T-helper 1 cell (primary cell): ENCODE results near the gene TEX14.
"Not testable (repeated sequence)": the region's sequence is repeated elsewhere in the genome, so short reads cannot be mapped to it uniquely, and the experiment has no call there.

Experiments
- DNase-seq, 5 donors: peaks; one replicate each; pipeline ENCODE4 v3.0.0-alpha.2; 2012 to 2020

Gene TEX14

DNA sequence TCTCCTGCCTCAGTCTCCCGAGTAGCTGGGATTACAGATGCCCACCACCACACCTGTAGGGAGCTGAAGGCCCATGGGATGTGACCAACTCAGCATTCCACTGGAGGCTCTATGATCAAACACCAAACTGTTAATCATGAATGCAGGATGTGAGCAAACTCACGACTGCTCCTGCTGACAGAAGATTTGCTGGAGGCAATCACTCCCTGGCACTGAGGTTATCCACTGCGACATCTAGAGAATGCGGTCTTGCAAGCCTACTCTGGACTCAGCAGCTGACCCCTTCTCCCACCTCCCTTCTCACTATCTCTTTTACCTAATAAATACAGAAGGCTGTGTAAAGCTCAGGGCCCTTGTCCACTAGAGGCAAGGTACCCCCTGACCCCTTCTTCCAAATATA, 4.9 kb downstream of the TEX14 start:
- DNase-seq, result no peak

DNA sequence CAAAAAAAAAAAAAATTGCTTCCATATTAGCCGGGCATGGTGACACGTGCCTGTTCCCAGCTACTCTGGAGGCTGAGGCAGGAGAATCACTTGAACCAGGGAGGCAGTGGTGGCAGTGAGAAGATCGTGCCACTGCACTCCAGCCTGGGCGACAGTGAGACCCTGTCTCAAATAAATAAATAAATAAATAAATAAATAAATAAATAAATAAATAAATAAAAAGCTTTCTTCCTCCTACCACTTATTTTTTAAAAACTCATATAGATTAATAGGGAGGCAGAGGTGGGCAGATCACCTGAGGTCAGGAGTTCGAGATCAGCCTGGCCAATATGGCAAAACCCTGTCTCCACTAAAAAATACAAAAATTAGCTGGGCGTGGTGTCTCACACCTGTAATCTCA, 7.4 kb downstream of the TEX14 start:
- DNase-seq, result not testable (repeated sequence)

DNA sequence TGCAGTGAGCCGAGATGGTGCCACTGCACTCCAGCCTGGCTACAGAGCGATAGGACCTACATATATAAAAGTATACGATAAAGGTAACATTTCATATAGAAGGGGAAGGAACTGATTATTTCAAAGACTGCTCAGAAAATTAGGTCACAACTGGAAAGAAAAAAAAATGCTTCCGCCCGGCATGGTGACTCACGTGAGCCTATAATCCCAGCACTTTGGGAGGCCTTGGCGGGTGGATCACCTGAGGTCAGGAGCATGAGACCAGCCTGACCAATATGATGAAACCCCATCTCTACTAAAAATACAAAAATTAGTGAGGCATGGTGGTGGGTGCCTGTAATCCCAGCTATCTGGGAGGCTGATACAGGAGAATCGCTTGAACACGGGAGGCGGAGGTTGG, 7.8 kb downstream of the TEX14 start:
- DNase-seq, result no peak

DNA sequence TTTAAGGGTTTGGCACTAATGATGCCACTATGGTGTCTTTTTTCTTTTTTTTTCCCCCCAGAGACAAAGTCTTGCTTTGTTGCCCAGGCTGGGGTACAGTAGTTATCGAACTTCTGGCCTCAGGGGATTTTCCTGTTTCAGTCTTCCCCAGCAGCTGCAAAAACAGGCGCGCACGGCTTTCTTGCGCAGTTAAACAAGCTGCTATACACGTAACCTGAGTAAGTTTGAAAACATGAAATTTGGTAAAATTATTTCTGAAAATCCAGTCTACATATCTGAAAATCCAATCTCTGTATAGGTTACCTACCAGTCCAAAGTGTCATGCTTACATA, 11.8 kb downstream of the TEX14 start:
- no peak for DNase-seq

DNA sequence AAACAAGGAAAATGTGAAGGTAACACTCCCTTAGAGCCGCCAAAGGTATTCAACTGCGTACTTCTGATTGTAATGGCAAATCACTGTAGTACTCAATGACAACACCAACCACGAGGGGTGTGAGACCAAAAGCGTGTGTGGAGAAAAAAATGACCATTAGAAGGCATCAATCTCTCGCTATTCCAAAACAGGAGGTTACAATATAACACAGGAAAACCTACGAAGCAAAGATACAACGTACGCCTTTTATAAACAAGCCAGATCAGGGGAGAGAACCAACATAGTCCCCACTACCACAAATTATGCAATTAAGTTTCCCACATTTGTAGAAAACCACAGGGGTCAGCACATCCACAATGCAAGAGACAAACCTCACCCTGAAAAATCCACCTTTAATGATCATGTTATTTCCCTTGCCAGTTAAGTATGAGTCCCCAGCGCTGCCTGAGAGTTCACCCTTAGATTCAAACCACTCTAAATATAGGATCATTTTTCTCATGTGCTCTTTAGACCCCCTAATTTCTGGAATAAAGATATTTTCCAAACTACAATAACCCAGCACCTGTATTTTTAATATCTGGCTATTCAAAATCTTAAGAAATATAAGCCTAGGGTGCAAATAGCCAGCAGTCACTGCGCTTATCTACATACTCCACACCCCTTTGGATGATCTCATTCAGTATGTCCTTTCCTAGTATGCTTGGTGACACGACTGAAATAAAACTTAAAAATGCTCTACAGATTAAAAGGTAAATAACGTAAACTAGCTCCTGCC, 12.4 kb downstream of the TEX14 start:
- no peak for DNase-seq

DNA sequence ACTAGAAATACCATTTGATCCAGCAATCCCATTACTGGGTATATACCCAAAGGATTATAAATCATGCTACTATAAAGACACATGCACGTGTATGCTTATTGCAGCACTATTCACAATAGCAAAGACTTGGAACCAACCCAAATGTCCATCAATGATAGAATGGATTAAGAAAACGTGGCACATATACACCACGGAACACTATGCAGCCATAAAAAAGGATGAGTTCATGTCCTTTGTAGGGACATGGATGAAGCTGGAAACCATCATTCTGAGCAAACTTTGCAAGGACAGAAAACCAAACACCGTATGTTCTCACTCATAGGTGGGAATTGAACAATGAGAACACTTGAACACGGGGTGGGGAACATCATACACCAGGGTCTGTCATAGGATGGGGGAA, 13.6 kb downstream of the TEX14 start:
- not testable (repeated sequence) for DNase-seq

DNA sequence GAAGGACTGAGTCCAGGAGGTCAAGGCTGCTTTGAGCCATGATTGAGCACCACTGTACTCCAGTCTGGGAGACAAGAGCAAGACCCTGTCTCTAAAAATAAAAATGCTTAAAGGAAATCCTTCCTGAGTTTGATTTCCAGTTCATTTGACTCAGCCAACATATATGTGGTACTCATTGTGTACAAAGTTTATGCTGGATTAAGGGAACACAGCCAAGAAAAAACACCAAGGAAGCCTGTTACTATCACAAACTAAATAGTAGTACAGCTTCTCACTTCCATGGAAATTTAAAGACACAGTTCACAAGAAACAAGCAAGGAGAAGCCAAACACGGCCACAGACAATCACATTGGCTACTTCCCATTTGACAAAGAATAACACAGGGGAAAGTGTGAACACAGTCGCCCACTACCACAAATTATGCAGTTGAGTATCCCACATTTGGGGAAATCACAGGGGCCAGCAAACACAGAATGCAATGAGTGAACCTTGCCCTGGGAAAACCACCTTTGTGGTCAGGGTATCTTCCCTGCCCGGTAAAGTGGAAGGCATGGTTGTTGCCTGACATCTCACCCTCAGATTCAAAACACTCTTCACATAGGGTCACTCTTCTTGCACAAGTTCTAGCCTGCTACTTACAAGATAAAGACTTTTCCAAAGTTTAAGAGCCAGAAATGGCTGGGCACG, 14.5 kb downstream of the TEX14 start:
- DNase-seq, result no peak

DNA sequence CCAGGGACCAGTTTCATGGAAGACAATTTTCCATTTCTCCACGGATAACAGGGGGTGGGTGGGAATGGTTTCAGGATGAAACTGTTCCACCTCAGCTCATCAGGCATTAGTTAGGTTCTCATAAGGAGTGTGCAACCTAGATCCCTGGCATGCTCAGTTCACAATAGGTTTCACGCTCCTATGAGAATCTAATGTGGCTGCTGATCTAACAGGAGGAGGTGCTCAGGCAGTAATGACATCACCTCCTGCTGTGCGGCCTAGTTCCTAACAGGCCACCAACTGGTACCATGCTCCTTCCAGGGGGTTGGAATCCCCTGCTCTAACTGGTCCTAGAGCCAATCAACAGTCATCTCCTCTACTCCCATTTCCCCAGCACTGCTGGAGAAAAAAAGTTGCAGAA, 19.9 kb downstream of the TEX14 start:
- no peak for DNase-seq

DNA sequence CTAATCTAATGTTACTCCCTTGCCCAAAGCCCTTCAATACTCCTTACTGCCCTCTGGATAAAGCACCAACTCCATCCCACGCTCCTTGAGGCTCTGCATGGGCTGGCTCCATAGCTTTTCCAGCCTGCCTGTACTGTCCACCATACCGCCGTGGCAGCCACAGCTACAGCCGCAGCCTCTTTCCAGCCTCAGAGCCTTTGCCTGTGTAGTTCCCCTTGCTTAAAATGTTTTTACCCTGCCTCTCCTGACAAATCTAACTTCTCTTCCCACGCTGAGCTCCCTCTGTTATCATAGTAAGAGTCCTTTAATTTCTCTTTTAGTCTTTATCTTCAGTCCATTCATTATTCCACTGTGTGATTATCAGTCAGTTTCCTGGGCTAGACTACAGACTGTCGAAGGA, 22.0 kb downstream of the TEX14 start:
- no peak for DNase-seq

DNA sequence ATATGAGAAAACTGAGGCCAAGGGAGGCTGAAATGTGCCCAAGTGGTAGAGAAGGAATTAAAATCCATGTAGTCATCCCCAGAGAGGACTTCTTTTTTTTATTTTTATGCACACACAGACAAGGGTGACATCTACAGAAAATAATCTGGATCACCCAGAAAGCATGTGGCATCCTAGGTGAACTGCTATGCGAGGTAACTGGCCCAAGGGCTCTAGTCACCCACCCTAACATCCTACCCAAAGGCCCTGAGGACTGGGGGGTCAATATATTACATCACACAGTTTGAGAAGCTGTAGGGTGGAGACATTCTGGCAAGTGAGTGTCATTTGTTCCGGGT, 23.3 kb downstream of the TEX14 start:
- no peak for DNase-seq

DNA sequence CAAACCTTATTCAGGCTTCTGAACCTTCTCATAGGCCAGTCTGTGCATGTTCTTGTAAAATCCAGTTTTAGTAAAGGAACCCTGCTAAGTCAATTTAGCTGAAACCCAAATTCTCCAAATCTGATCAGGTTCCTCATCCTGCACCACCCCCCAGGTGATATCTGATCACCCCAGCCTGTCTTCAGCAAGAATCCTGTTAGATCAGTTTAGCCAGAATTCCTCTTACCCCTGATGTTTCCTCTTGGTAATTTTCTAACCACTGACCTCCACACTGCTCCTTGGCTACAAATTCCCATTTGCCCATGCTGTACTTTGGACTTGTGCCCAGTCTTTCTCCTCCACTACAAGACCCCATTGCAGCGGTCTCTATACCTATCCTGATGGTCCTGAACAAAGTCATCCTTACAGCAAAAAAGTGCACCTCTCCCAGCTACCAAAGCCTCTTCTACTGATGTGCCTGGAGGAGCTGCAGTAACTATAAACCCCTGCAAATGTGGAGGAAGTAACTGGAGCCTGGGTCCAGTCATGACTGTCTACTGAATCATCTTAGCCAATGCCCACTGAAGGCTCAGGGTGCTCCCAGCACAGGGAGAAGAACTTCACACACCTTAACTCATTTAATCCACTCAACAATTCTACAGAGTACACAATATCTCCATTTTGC, 23.8 kb downstream of the TEX14 start:
- DNase-seq, result no peak

DNA sequence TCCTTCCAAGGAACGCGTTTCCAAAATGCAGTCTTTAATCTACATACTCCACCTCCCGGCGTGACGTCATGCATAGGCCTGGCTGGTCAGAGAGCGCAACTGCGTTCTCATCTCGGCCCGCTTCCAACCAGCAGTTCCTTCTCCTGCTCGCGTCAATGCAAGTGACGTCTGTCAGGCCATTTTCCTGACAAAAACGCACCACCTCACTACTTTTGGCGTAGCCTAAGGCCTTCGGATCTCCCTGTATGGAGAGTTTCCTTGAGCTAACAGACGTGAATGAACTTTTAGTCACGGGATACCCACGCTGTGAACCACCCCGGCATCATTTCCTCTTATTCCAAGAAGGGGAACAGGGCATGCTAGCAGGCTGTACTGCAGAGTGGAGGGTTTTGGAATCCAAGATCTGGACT, 25.0 kb downstream of the TEX14 start:
- peak in 4 of 5 donors; percentile 11 to 52 (median 30) for DNase-seq

DNA sequence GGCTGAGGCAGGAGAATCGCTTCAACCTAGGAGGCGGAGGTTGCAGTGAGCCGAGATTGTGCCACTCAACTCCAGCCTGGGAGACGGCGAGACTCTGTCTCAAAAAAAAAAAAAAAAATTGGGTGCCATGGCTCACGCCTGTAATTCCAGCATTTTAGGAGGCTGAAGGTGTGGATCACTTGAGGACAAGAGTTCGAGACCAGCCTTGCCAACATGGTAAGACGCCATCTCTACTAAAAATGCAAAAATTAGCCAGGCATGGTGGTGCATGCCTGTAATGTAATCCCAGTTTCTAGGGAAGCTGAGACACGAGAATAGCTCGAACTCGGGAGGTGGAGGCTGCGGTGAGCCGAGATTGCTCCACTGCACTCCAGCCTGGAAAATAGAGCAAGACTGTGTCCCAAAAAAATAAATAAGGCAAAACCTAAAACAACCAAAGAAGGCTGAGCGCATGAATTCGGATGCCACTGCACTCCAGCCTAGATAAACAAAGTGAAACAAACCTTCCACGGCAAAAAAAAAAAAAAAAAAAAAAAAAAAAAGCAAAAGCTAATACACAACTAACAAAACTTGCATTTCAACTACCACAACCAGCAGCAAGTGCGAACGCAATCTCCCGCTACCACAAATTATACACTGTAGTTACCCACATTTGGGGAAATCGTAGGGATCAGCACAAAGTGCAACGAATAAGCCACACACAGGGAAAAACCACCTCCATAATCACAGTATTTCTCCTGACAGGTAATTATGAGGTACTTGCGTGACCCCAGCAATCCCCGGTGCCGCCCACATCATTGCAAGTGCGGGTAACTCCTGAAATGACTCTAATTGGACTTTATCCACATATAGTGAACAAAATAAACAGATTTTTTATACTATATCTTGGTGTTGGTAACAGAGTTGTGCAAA, 25.6 kb downstream of the TEX14 start:
- DNase-seq, result no peak

DNA sequence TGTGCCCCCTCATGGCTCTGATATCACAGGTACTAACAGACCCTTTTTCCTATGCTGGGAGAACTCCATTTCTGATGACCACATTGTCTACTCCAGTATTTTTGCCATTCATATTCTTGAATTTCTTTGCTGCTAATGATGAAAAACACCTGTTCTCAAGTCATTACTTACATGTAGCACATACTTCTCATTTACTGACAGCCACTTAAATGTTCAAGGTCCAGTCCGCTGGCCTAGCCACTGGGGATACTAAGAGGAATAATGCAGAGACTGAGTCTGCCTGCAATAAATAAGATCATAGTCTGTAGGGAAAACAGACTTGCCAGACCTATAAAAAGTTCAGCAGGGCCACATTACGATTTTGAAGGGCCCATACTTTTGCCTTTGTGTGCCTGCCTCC, 27.5 kb downstream of the TEX14 start:
- no peak for DNase-seq

DNA sequence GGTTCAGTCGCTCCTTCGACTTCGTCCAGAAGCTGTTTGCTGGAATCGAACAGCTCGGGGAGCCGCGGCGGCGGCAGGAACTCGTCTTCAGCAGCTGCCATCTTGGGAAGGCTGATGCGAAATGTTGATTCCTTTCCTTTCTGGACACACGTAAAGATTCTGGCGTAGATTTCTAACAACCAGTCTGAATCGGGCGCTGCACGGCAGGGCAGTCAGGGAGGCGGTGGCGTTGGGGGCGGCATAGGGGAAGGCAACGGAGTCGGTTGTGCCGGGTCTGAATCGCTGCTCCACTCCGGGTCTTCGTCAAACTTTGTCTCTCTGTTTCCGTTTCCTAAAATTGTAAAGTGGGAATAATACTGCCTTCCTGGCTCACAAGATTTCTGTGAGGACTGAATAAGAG, 30.3 kb downstream of the TEX14 start:
- no peak for DNase-seq

DNA sequence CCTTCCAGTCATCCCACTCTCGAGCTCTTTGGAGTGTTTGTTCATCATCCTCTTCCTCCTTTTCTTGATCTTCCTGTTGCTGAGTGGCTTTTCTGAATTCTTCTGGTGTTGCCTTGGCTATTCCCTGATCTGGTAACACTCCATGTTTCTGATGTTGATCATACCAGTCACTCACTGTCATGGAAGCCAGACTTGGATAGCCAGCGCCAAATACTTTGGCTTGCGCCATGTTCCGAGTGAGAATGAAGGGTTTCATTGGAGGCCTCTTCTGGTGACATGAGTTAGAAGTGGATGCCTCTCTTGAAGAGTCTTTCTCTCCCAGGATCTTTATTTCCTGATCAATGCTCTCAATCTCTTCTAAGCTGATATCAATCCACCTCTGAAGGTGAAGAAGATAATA, 31.2 kb downstream of the TEX14 start:
- no peak for DNase-seq

DNA sequence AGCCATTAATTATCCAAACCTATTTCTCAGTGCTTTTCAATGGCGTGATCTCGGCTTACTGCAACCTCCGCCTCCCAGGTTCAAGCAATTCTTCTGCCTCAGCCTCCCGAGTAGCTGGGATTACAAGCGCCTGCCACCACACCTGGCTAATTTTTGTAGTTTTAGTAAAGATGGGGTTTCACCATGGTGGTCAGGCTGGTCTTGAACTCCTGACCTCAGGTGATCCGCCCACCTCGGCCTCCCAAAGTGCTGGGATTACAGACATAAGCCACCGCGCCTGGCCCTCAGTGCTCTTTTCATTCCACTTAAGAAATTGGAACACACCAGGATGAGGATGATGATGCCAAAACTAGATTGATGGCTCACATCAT, 32.1 kb downstream of the TEX14 start:
- not testable (repeated sequence) for DNase-seq

DNA sequence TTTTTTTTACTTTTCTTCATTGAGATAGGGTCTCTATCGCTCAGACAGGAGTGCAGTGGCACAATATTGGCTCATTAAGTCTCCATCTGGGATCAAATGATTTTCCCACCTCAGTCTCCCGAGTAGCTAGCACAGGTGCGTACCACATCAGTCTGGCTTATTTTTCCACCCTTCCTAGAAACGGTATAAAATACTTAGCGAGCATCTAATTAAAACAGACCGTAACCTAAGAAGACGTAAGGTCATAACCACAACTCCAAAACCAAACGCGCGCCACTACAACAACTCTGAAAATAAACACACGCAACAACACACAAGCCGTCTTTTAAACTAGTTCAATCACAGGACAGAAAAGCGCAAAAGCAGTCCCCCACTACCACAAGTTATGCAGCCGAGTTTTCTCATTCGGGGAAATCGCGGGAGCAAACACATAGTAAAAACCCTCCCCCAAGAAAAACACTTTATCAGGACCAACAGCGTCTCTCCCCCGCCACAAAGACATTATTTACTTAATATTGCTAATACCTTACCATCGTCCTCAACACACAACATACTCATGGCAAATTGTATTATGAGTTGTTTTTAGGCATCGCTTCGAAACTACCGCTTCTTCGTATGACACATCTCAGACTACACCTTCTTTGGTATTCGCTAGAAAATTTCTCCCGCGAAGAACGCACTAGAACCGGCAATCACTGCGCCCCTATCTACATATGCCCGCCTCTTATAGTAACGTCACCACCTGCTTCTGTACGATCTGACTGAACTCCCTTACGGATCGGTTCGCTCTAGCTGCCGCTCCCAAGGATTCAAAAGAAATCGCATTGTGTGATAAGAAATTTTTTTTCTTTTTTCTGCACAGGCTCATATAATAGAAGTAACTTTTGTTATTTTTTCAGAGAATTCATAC, 32.8 kb downstream of the TEX14 start:
- DNase-seq, result peak; percentile 38 to 90 (median 61)

DNA sequence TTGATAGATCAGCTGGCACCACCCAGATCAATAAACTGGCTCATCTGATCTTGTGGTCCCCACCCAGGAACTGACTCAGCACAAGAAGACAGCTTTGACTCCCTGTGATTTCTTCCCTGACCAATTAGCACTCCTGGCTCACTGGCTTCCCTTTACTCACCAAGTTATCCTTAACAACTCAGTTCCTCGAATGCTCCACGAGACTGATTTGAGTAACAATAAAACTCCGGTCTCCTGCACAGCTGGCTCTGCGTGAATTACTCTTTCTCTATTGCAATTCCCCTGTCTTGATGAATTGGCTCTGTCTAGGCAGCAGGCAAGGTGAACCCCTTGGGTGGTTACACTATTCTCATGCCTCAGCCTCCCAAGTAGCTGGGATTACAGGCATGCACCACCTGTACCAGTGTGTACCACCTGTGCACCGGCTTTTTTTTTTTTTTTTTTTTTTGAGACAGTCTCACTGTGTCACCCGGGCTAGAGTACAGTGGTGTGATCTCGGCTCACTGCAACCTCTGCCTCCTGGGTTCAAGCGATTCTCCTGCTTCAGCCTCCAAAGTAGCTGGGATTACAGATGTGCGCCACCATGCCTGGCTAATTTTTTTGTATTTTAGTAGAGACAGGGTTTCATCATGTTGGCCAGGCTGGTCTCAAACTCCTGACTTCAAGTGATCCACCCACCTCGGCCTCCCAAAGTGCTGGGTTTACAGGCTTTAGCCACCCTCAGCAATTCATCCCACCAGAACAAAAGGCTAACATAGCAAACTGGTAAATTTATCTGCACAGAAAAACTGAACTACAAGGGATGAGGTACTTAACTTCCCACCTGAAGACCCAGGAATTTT, 33.7 kb downstream of the TEX14 start:
- DNase-seq, result peak in 2 of 5 donors; percentile 2 to 49

DNA sequence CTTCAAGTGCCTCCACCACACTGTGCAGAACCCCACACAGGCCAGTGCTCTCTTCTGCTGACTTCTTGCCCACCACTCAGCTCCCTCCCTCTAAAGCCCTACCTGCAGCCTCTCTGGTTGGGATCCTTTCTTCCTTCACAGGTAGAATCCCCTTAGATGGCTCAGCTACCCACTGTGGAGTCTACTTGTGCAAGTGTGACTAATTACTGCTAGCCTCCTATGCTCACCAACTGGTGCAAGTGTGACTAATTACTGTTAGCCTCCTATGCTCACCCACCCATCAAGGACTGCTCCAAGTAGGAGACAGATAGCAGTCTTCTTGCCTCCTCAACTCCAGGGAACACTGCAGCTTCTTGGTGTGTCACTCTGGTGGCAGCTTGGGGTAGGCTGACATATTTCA, 43.6 kb downstream of the TEX14 start:
- no peak for DNase-seq

DNA sequence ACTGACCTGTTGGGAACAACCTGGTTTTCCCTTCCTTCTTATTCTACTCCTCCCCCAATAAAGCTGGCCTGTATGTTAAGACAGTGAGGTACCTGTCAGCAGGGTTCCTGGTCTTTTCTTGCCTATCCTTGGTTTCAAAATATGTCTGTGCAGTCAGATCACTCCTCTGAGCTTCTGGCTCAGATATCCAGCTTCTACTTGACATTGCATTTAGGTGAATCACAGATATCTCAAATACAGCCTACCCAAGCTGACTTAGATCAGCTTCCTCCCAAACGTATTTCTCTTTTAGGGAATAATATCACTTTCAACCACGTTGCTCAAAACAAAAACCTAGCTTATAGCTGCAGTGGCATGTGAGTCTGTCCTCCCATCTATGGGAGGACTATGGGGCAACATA, 48.7 kb downstream of the TEX14 start:
- no peak for DNase-seq
